MCF 10A (cell line): ENCODE data around the gene ZNF592. TPM values are rescaled to one million over a fixed set of nuclear protein-coding genes. Genes with fewer than 3 reads are reported as not detected.
A peak's percentile ranks its signal among the peaks of the same experiment; 100 is the strongest.

Experiments
- BruUV-seq: library from RNA; stranded (reverse); fragments of 400-500 nt; replicated peaks from 2 replicates; lab custom pipeline; 2021; lab: Mats Ljungman, UMichigan
- CTCF ChIA-PET: fragments of 300-600 bp; sonication (Branson Sonifier 250); formaldehyde crosslinking; extraction: SDS; loops from one replicate; lab custom pipeline; 2021; ENCODE audit warnings: antibody characterized with exemption, inconsistent platforms; lab: Yijun Ruan, JAX
- POLR2A ChIA-PET: fragments of 300-600, 350-650 bp; sonication (Branson Sonifier 250); formaldehyde crosslinking; extraction: SDS; loops from one replicate; lab custom pipeline; 2020; ENCODE audit warnings: antibody characterized with exemption, inconsistent platforms; lab: Yijun Ruan, JAX
- DNase-seq: peaks from one replicate; pipeline ENCODE4 v3.0.0-alpha.2; 2018; ENCODE audit not compliant: unreplicated experiment
- H3K27ac Mint-ChIP-seq: one replicate; pipeline ENCODE4 v1.8.0; 2022; ENCODE audit warnings: mild to moderate bottlenecking, low read depth, mixed read lengths; ENCODE audit not compliant: unreplicated experiment
- H3K27me3 Mint-ChIP-seq: one replicate; pipeline ENCODE4 v1.8.0; 2022; ENCODE audit warnings: mixed read lengths; ENCODE audit not compliant: insufficient read depth, unreplicated experiment
- H3K36me3 Mint-ChIP-seq: one replicate; pipeline ENCODE4 v1.8.0; 2022; ENCODE audit warnings: mild to moderate bottlenecking, moderate library complexity, mixed read lengths; ENCODE audit not compliant: insufficient read depth, unreplicated experiment
- H3K4me1 Mint-ChIP-seq: one replicate; pipeline ENCODE4 v1.8.0; 2022; ENCODE audit warnings: mixed read lengths; ENCODE audit not compliant: insufficient read depth, unreplicated experiment
- H3K4me3 Mint-ChIP-seq: one replicate; pipeline ENCODE4 v1.8.0; 2022; ENCODE audit warnings: mild to moderate bottlenecking, moderate library complexity, mixed read lengths; ENCODE audit not compliant: unreplicated experiment
- H3K9me3 Mint-ChIP-seq: one replicate; pipeline ENCODE4 v1.8.0; 2022; ENCODE audit warnings: mixed read lengths; ENCODE audit not compliant: unreplicated experiment
- intact Hi-C: fragments of 100-400 bp; cut with micrococcal nuclease; formaldehyde crosslinking; loops from 2 replicates; pipeline ENCODE4 v1.14.1; 2022
- total RNA-seq: library from RNA; stranded (reverse); gene quantifications from 2 replicates; pipeline ENCODE4 v1.2.3, GENCODE V29; 2022
- TF ChIP-seq, protein P1 (sequence below): fragments of 200-600 bp; IDR thresholded peaks from one replicate; pipeline ENCODE4 v1.8.0; 2022; ENCODE audit warnings: antibody characterized with exemption, mild to moderate bottlenecking; ENCODE audit not compliant: unreplicated experiment

Gene ZNF592
- total RNA-seq, 1 experiment from 2014 or later: 27.5 TPM

DNA sequence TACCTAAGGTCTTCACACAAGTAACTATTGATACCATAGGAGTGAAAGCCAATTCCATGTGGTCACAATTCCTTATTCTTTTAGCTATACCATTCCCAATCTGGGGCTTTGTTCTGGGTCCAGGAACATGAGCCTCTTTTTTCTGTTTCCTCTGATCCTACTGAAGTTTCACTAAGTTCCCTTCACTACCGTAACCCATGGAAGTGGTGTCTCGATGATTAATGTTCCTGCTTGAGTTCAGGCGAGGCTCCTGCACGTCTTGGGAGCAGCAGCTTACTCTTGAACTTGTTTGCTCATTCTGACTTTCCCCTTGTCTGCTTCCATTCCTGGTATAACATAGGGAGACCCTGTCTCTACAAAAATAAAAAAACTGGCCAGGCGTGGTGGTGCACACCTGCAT is 23.6 kb downstream of the ZNF592 start:
- Mint-ChIP-seq H3K9me3 (no peaks in the 10 kb centered on the region), H3K4me3 (no peak overlapping the region), H3K4me1 (peaks cover 11% of the 10 kb centered on the region), H3K27ac (peak overlapping the region; percentile 5), H3K27me3 (no peaks in the 10 kb centered on the region), H3K36me3 (peaks cover 33% of the 10 kb centered on the region)
- DNase-seq: no peak
- ChIA-PET POLR2A (no interaction called here), CTCF (interaction anchor here (0.6 kb wide), 1 partner anchor 53 kb away, joined by 4 read pairs; no protein-coding TSS in a partner anchor)
- TF ChIP-seq, protein P1, sequence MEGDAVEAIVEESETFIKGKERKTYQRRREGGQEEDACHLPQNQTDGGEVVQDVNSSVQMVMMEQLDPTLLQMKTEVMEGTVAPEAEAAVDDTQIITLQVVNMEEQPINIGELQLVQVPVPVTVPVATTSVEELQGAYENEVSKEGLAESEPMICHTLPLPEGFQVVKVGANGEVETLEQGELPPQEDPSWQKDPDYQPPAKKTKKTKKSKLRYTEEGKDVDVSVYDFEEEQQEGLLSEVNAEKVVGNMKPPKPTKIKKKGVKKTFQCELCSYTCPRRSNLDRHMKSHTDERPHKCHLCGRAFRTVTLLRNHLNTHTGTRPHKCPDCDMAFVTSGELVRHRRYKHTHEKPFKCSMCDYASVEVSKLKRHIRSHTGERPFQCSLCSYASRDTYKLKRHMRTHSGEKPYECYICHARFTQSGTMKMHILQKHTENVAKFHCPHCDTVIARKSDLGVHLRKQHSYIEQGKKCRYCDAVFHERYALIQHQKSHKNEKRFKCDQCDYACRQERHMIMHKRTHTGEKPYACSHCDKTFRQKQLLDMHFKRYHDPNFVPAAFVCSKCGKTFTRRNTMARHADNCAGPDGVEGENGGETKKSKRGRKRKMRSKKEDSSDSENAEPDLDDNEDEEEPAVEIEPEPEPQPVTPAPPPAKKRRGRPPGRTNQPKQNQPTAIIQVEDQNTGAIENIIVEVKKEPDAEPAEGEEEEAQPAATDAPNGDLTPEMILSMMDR: no peak
- BruUV-seq: no TSS peak
- intact Hi-C loops: no loop called here

DNA sequence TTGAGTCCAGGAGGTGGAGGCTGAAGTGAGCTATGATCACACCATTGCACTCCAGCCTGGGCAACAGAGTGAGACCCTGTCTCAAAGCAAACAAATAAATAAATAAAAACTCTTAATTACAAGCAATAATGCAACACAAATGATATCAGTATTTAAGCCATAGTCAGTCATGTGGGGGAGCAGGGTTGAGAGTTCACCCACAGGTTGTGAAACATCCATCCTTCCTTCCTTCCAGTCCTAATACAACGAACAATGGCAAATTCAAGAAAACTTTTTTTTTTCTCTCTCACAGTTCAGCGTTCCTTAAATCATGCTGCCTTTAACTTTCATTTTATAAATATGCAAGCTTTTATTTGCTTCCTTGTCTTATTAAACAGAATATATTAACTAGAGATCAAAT is 24.1 kb downstream of the ZNF592 start:
- peaks cover 11% of the 10 kb centered on the region for H3K4me1 Mint-ChIP-seq

DNA sequence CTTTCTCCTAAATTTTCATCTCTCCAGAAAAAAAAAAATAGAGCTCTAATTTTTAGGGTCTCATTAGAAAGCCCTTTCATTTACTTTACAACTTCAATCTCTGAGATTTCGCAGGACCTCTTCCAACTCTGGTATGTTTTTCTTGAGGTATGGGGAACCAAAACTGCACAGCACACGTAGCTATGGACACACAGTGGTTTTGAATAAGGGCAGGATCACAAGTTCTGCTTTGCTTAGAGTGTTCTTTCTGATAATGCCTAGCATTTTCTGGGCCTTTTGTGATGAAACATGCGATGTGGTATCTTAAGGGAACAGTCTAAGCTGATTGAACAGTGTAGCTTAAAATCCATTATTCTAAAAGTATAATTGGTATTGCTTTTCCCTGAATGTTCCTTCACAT is 25.3 kb downstream of the ZNF592 start:
- no peak for DNase-seq
- no peaks in the 10 kb centered on the region for H3K9me3 Mint-ChIP-seq
- ChIA-PET POLR2A (interaction anchor here (0.8 to 1.1 kb wide), 2 partner anchors 17 to 88 kb away, joined by 3 to 5 read pairs; no protein-coding TSS in a partner anchor), CTCF (interaction anchor here (0.6 kb wide), 3 partner anchors 52 to 1159 kb away, joined by 4 to 5 read pairs (median 5); no protein-coding TSS in a partner anchor)
- H3K4me3 Mint-ChIP-seq: no peak overlapping the region
- peaks cover 27% of the 10 kb centered on the region for H3K36me3 Mint-ChIP-seq
- intact Hi-C loops: no loop called here
- TF ChIP-seq, protein P1: no peak
- no peak overlapping the region for H3K27ac Mint-ChIP-seq
- H3K27me3 Mint-ChIP-seq: no peaks in the 10 kb centered on the region
- no TSS peak for BruUV-seq
- peaks cover 11% of the 10 kb centered on the region for H3K4me1 Mint-ChIP-seq

More for the DNA sequence above, 24.1 kb downstream of the ZNF592 start:
- TF ChIP-seq, protein P1: no peak
- DNase-seq: no peak
- Mint-ChIP-seq H3K36me3 (peaks cover 34% of the 10 kb centered on the region), H3K9me3 (no peaks in the 10 kb centered on the region), H3K4me3 (no peak overlapping the region), H3K27ac (peak overlapping the region; percentile 5), H3K27me3 (no peaks in the 10 kb centered on the region)
- CTCF ChIA-PET: no interaction called here
- no TSS peak for BruUV-seq
- intact Hi-C loops: no loop called here
- POLR2A ChIA-PET: no interaction called here

DNA sequence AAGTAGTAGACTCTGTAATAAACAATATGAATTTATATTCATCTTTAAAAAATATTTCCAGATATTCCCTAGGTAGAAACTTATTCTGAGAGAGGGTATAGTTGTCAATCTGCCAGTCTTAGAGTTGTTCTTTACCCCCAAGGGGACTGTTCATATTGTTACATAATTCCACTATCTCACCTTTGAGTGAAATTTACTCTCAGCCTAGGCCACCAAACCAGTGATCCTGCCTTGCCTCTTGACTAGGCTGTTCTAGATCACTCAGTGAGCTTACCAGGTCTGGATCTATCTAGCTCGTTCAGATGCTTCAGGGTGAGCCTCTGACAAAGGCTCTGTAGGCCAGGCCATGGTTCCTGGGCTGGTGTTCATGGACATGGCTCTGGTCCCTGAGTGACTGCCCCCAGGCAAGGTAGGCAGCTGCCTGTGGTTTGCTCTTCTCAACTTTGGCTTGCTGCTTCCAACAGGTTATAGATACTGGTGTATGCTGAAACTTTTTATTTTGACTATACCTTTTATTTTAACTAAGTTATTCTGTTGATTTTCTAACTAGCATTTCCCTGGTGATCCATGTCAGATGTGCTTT is 27.6 kb downstream of the ZNF592 start:
- Mint-ChIP-seq H3K36me3 (peaks cover 39% of the 10 kb centered on the region), H3K27ac (no peak overlapping the region), H3K27me3 (no peaks in the 10 kb centered on the region), H3K4me3 (no peak overlapping the region), H3K4me1 (peaks cover 2% of the 10 kb centered on the region), H3K9me3 (no peaks in the 10 kb centered on the region)
- BruUV-seq: no TSS peak
- intact Hi-C loops: no loop called here
- TF ChIP-seq, protein P1: no peak
- POLR2A ChIA-PET: interaction anchor here (0.9 kb wide), 1 partner anchor 8 kb away, joined by 3 read pairs; no protein-coding TSS in a partner anchor
- no peak for DNase-seq
- CTCF ChIA-PET: interaction anchor here (1.8 kb wide), 1 partner anchor 27 kb away, joined by 7 read pairs; no protein-coding TSS in a partner anchor
